ENCODE results near the gene PTGER2.

PTGER2 gene

GRCh38 chr14:52313903-52314594 lies at the start of gene PTGER2:
Gene PTGER2 (plus strand): TSS chr14:52314312. CDS start chr14:52314549, 237 bp downstream.
- peak; percentile 85 for DNase-seq

- no peak for DNase-seq
Measured at GRCh38 chr14:52265253-52265652, 48.9 kb upstream of the PTGER2 start.

GRCh38 chr14:52266179-52266578 lies 47.9 kb upstream of the PTGER2 start:
- no peak for DNase-seq

- no peak for DNase-seq
Measured at GRCh38 chr14:52266782-52267181, 47.3 kb upstream of the PTGER2 start.

- DNase-seq: peak; percentile 72
Measured at GRCh38 chr14:52267501-52268278, 46.4 kb upstream of the PTGER2 start, which contains the start of gene PTGDR. Gene PTGDR (plus strand): TSS chr14:52267698. CDS start chr14:52267815, 117 bp downstream.

- peak; percentile 67 for DNase-seq
Measured at GRCh38 chr14:52268279-52269061, 45.6 kb upstream of the PTGER2 start.

GRCh38 chr14:52269100-52269499 lies 45.0 kb upstream of the PTGER2 start:
- DNase-seq: no peak

GRCh38 chr14:52269982-52270381 lies 44.1 kb upstream of the PTGER2 start:
- no peak for DNase-seq

GRCh38 chr14:52271538-52271937 lies 42.6 kb upstream of the PTGER2 start:
- no peak for DNase-seq

- DNase-seq: no peak
Measured at GRCh38 chr14:52272375-52272774, 41.7 kb upstream of the PTGER2 start.

GRCh38 chr14:52275372-52275771 lies 38.7 kb upstream of the PTGER2 start:
- no peak for DNase-seq

- no peak for DNase-seq
Measured at GRCh38 chr14:52277552-52277951, 36.6 kb upstream of the PTGER2 start.

GRCh38 chr14:52279408-52279807 lies 34.7 kb upstream of the PTGER2 start:
- DNase-seq: no peak

- DNase-seq: no peak
Measured at GRCh38 chr14:52283099-52283498, 31.0 kb upstream of the PTGER2 start.

GRCh38 chr14:52286661-52287649 lies 27.2 kb upstream of the PTGER2 start:
- no peak for DNase-seq

- no peak for DNase-seq
Measured at GRCh38 chr14:52296378-52296777, 17.7 kb upstream of the PTGER2 start.

GRCh38 chr14:52298795-52299194 lies 15.3 kb upstream of the PTGER2 start:
- no peak for DNase-seq

- peak; percentile 13 for DNase-seq
Measured at GRCh38 chr14:52299692-52300278, 14.3 kb upstream of the PTGER2 start.

GRCh38 chr14:52303236-52303635 lies 10.9 kb upstream of the PTGER2 start:
- DNase-seq: no peak

- no peak for DNase-seq
Measured at GRCh38 chr14:52304248-52304904, 9.7 kb upstream of the PTGER2 start.

- no peak for DNase-seq
Measured at GRCh38 chr14:52305014-52305413, 9.1 kb upstream of the PTGER2 start.

Data from retina (tissue), 1 donor.